ENCODE data around the gene SDHC.
A peak's percentile ranks its signal among the peaks of the same experiment; 100 is the strongest.
"Not testable (repeated sequence)": the region's sequence is repeated elsewhere in the genome, so short reads cannot be mapped to it uniquely, and the experiment has no call there.

Gene SDHC

DNA sequence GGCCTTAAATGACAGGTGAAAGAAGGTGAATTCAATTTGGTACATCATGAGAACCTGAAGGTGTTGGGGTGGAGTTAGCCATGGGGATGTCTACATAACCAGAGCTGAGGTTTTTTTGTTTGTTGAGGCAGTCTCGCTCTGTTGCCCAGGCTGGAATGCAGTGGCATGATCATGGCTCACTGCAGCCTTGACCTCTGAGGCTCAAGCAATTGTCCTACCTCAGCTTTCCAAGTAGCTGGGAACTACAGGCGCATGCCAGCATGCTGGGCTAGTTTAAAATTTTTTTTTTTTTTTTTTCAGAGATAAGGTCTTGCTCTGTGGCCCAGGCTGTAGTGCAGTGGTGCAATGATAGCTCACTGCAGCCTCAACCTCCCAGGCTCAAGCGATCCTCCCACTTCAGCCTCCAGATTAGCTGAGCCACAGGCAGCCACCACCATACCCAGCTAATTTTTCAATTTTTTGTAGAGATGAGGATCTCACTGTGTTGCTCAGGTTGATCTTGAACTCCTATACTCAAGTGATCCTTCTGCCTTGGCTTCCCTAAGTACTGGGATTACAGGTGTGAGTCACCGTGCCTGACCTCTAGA is 2.5 kb upstream of the SDHC start:
- DNase-seq (ENCODE audit: low spot score), result no peak

DNA sequence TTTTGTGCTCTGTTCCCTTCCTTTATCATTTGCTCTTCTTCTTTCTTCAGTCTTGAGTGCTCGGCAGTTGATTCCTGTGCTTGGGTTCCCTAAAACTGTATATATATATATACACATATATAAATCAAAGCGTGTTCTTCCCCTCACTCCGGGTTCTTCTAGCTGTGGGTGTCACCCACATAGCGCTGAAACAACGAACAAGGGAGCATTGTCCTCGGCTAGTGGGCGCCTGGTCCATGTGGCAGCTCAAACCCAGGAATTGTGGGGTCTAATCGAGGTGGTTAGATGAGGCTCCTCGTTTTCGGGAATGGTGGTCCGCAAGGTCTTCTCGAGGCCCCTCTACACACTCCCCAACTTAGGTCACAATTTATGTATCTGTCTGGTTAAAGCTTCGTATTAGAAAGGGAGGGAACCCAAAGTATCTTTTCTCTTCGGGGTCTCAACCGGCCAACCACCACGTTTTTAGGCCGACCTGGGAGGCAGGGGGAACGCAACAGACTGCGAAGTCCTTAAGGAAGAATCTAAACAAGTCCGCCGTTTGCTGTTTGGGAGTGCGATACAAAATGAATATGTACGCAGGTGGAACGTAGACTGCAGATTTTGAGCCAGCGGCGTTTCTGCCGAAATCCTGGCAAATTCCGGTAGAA is 504 bp upstream of the SDHC start:
- DNase-seq (ENCODE audit: low spot score), result no peak

DNA sequence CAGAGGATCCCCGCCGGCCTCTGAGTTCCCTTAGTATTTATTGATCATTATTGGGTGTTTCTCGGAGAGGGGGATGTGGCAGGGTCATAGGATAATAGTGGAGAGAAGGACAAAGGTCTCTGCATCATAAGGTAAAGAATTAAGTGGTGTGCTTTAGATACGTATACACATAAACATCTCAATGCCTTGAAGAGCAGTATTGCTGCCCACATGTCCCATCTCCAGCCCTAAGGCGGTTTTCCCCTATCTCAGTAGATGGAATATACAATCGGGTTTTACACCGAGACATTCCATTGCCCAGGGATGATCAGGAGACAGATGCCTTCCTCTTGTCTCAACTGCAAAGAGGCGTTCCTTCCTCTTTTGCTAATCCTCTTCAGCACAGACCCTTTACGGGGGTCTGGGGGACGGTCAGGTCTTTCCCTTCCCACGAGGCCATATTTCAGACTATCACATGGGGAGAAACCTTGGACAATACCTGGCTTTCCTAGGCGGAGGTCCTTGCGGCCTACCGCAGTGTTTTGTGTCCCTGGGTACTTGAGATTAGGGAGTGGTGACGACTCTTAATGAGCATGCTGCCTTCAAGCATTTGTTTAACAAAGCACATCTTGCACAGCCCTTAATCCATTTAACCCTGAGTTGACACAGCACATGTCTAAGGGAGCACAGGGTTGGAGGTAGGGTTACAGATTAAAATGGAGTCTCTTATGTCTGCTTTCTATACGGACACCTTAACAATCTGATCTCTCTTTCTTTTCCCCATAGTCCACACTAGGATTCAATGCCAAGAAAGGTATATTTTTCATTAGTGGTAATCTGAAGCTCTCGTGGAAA is 1.9 kb downstream of the SDHC start:
- not testable (repeated sequence) for DNase-seq (ENCODE audit: low spot score)

DNA sequence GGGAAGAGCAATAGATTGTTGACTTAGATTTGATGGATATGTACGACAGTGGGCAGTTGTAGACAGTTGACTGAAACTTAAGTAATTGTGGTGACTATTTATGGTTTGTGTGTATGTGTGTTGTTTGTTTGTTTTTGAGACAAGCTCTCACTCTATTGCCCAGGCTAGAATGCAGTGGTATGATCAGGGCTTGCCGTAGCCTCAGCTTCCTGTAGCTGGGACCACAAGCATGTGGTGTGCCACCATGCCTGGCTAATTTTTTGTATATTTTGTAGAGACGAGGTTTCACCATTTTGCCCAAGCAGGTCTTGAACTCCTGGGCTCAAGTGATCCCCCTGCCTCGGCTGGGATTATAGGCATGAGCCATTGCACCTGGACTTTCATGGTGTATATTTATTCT is 9.8 kb downstream of the SDHC start:
- no peak for DNase-seq (ENCODE audit: low spot score)

DNA sequence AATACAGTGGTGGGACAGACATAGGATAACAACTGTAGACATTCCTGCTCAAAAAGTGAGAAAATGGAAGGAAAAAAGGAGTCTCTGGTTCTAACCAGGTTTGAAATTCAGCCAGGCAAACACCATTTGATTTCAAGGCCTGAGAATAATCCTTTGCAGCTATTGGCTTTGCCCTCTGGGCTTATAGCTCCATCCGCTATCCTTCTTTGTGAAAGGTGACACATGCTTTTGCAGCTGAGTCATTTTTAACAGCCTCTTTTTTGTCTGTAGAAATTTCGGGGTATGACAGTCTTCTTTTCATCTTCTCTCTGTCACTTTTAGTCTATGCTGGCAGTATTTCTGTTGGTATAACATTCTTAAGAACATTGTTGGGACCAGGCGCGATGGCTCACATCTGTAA is 16.2 kb downstream of the SDHC start:
- DNase-seq (ENCODE audit: low spot score), result no peak

DNA sequence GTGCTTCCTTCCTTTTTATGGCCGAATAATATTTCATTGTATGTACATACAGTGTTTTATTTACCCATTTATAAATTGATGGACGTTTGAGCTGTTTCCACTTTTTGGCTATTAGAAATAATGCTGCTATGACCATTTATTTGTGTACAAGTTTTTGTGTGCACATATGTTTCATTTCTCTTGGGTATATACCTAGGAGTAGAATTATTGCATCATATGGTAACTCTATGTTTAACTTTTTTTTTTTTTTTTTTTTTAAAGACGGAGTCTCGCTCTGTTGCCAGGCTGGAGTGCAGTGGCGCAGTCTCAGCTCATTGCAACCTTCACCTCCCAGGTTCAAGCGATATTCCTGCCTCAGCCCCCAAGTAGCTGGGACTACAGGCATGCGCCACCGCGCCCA is 19.0 kb downstream of the SDHC start:
- no peak for DNase-seq (ENCODE audit: low spot score)

DNA sequence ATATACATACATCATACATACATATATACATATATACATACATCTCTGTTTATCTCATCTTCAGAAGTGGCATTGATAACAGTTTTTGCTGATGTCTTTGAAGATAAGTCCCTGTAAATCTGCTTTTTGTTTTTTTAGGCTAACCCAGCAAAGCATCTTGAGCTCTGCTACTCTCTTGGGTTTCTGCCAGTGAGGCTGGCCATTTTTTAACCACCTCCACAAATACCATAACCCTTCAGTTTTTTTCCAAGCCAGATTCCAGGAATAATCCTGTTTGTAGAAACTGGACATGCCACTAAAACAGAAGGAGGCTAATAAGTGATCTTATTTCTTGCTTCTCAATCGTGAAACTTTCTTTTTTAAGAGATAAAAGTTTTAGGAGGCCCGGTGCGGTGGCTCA is 21.6 kb downstream of the SDHC start:
- no peak for DNase-seq (ENCODE audit: low spot score)

DNA sequence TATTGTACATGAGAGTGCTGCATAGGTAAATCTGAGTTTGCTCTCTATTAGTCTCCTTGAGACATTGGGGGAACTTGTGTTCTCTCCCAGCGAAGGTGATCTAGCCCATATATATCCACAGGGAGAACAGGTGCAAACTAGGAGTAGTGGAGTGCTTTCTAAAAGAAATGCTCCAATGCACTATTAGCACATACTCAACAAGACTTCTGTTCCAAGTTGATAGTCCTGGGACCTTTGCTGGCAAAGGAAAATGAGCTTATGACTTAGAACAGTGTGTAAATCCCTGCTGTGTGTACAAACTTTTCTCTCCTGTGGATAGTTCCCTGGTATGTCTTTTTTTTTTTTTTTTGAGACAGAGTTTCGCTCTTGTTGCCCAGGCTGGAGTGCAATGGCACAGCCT is 28.0 kb downstream of the SDHC start:
- DNase-seq (ENCODE audit: low spot score), result no peak

DNA sequence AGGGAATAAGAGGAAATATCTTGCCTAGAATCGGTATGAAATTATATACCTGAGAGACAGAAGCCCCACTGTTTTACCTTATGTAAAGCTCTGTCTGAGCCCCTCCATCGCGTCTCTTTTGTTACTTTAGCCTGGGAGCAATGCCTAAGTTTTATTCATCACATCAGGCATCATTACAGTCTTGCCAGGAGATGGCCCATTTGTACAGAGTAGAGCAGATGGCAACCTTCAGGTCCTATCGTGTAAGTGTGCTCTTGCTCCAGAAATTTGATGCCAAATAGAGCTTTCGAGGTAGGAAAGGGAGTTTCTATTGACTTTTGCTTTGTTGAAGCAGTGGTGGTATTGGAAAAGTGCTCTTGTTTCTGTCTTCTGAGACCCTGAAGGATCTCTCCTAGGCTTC is 28.6 kb downstream of the SDHC start:
- DNase-seq (ENCODE audit: low spot score), result no peak

DNA sequence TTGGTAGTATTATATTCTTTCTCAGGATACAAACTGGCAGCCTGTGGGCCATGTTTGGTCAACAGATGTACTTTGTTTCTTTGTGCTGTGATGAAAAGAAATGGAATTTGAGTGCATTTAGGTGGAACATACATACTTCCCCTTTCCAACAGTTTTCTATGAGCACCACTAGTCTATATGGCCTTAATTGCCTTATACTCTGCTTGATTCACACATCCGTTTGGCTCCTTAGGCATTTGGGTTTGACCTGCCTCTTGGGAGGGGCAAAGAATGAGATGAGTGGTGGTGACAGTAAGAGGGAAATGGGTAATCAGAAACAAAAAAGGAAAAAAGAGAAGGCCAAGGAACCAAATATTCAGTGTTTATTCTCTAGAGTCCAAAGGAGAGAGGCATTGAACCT is 36.5 kb downstream of the SDHC start:
- no peak for DNase-seq (ENCODE audit: low spot score)

DNA sequence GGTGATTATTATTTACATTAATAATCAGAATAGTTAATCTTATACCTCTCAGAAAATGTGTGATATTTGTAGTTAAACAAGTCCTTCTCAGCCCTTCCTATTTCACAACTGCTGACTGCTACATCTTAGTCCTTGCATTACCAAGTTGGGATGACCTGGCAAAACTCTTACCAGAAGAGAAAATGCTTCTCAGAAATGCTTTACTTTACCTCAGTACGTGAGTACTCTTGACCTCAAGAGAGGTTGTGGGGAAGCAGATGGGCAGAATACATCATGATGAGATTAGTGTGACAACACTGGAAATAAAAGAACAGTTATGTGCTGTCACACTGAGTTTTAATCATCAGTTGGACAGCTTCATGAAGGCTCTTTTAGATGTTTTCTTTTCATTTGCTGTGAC is 37.3 kb downstream of the SDHC start:
- DNase-seq (ENCODE audit: low spot score), result no peak

DNA sequence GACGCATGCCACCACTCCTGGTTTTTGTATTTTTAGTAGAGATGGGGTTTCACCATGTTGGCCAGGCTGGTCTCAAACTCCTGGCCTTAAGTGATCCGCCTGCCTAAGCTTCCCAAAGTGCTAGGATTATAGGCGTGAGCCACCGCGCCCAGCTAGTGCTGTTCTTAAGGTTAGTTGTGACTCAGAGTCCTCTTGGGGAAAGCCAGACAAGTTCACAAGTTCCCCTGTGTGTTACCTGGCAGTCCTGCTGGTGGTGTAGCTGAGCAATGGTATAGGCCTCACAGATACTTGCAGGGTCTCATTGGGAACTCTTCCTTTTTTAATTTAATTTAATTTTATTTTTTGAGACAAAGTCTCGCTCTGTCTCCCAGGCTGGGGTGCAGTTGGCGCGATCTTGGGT is 42.9 kb downstream of the SDHC start:
- no peak for DNase-seq (ENCODE audit: low spot score)

DNA sequence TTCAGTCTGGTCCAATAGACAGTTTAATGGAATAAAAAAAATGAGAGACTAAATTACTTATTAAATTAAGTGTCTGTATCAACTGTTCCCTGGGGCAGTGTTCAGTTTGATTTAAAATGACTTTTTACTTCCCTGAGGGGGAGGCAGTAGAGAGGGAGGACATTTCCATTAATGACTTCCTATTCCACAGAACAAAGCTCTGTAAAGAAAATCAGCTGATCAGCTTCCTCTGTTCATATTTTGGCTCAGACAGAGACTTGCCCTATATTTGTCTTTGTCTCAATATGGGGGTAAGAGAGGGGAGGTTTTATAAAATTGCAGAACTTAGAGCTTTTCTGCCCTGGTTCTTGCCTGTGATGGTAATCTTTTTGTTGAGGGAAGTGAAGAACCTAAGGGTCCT is 45.1 kb downstream of the SDHC start:
- DNase-seq (ENCODE audit: low spot score), result no peak

DNA sequence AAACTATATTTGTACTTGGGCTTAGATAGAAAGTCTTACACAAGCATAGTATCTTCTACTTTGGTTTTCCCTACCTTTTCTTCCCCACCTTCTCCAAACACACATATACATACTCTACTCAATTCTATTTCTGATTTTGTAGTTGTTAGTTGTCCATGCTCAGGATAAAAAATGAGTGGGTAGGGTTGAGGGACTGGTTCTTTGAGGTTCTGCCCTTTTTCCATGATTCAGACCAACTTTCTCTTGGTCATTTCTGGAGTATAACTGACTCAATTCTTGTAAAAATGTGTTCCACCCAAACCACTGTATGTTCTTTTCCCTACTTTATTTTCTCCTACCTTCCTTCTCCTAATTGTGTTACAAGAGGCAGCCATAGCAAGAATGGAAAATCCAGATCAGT is 50.2 kb downstream of the SDHC start:
- DNase-seq (ENCODE audit: low spot score), result no peak

DNA sequence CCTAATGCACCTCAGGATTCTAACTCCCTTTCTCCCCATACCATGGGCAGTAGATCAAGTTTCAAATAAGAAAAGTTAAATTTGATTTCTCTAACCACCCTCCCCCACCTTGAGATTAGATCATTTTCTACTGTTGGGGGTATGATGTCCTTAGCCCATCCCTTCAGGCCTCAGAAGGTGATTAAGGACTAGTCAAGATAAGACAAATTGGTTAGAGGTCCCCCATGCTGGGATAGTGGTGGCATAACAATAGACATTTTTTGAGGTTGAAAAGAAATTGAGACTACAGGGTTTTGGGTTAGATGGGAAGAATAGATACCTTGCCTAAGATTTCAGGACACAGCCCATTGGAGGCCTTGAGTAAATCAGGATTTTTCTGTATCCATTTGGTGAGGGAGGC is 51.0 kb downstream of the SDHC start:
- DNase-seq (ENCODE audit: low spot score), result no peak

DNA sequence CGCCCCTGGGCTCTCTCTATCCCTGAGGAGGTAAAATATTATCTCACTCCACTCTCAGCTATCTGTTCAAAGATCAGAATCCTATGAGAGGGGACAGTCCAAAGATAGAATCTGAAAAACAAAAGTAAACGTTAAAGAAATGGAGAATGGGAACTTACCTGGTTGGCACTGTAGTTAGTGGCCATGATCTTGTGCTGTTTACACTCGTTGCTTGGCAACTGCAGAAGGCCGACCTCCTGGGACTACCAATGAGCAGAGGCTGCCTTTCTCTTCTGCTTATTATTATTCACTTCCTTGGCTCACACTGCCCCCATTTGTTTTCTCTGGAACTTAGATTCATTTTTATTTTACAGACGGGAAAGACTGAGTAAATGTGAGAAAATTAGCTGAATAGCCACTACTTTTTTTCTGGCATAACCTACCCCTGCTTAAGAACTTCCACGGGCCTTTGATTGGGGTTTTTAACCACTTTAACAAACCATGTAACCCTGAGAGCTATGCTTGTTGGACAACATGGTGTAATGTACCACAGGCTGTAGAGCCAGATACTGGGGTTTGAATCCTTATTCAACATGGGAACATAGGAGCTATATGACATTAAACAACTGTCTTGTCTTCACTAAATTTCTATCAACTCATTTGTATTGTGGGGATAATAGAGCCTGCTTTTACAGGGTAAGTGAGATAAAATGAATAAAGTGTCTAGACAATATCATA is 53.7 kb downstream of the SDHC start, which contains the start of gene CFAP126:
TSS of gene CFAP126 (minus strand) at position 193 of the 717 bp plus-strand sequence. CDS start at position 185, 8 bp downstream.
- peak; percentile 92 for DNase-seq (ENCODE audit: low spot score)

DNA sequence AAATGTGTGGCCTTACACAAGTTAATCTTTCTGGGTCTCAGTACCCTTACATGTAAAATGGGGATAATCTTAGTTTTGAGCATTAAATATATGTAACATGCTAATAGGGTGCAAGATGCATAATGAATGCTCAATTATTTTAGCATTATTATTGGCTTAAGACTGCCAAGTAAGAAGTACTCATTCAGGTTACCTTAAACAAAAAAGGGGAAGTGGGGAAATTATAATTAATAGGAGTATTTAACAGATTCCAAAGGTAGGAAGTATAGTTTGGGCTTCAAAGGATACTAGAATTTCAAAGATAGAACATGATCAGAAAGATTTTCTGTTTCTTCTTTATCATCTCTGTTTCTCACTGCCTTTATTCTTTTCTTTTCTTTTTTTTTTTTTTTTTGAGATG is 59.3 kb downstream of the SDHC start:
- DNase-seq (ENCODE audit: low spot score), result no peak

DNA sequence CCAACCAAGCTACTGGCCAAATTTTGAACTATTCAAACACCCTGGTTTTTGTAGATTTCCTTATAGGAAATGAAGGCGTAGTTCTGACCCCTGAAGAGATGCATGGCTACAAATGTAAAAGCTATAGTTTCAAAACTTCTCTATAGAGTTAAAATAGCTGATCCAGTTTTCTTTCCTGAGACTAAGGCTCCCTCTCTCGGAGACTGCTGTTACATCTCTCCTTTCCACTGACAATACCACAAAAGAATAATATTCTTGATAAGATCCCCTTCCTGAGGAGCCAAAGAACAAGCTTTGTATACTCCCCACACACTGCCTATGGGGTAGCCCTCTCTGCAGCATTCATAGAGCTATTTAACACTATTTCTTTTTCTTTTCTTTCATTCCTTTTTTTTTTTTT is 60.2 kb downstream of the SDHC start:
- DNase-seq (ENCODE audit: low spot score), result peak; percentile 39

DNA sequence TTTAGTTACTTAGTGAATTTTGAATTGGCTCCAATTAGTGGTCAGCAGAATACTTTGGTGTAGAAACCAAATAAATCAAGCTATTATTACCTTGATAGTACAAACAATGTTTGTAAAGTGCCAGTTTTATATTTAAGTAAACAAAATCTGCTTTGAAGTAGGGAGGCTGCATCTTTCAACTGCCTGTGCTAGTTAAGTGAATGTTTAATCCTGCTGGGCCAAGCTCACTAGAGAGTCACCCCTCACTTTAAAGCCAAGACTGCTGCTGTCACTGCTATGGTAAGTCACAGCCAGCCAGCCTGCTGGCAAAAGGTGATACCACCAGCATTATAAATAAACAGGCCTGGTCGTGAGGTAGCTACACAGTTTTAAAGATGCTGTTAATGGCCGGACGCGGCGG is 63.8 kb downstream of the SDHC start:
- DNase-seq (ENCODE audit: low spot score), result no peak

DNA sequence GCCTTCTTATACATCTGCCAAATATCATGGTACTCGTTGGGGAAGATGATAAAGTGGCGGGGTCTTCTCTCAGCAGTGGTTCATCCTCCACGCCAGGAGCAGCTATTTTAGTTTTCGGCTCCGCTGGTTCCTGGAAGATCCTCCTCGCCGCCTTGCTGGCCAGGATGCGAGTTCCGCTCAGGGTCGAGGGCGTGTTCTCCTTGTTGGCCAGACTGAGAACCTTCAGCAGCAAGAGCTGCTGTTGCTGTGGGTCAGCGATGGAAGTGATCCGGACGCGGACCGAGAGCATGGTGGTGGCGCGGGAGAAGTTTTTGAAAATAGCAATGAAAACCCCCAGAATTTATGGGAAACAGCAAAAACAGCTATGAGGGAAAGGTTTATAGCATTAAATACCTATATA is 64.9 kb downstream of the SDHC start:
- peak; percentile 51 for DNase-seq (ENCODE audit: low spot score)

DNA sequence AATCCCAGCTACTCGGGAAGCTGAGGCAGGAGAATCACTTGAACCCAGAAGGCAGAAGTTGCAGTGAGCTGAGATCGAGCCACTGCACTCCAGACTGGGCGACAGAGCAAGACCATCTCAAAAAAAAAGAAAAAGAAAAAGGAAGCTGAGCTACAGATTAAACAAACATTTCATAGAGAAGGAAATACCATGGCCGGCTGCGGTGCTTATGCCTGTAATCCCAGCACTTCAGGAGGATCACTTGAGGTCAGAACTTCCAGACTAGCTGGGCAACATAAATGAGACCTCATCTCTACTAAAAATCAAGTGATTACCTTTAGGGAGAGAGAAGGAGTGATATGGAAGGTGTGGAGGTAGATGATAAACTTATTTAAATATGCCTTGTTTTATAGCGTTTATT is 67.5 kb downstream of the SDHC start:
- no peak for DNase-seq (ENCODE audit: low spot score)

DNA sequence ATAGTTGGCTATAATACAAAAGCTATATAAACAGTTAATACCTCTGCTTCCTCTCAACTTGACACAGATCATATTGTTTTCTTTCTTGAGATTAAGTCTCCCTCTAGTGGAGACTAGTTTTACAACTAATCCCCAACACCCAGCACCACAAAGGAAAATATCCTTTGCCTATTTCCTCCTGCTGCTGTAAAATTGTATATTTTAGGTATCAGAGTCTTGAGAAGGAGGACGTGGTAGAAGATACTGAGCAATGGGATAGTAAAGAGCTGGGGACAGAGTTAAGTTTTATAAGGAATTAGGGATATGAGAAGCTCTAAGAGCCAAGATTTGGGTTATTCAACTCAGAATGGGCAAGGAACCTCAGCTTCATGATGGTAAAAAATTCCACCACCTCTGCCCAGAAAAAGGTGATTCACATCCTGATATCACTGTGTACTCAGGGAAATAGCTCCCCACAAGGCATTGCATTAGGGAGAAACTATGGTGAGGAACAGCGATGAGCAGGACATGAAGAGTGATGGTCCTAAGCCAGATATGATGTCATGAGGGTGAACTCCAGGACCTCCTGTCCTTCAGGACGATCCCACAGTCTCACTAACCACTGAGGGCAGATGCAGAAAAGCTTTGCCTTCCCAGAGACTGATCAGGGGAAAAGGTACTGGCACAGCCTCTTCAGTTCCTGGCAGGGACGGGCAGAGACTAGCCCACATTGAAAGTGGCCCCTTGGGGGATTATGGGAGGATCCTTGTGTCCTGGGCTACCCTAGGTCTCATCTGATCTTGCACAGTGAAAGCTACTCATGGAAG is 68.2 kb downstream of the SDHC start:
- peak; percentile 48 for DNase-seq (ENCODE audit: low spot score)

Measured in hepatic stellate cell (primary cell).